Liver (tissue), 9 donors: ENCODE measurements around the gene PSMD12. TPM values are rescaled to one million over a fixed set of nuclear protein-coding genes. Genes with fewer than 3 reads are reported as not detected.
"Not testable (repeated sequence)": the region's sequence is repeated elsewhere in the genome, so short reads cannot be mapped to it uniquely, and the experiment has no call there.

Experiments
- DNase-seq: peaks from one replicate; pipeline ENCODE4 v3.0.0-alpha.2; 2017; ENCODE audit warnings: low spot score
- H3K27ac ChIP-seq, 2 donors: one replicate each; pipeline ENCODE4 v1.7.0; 2013; ENCODE audit warnings: inconsistent platforms in 2 of 2, low read length in 2 of 2, control low read depth in 1 of 2, low read depth in 1 of 2, mild to moderate bottlenecking in 1 of 2
- H3K27me3 ChIP-seq, 4 donors: one replicate each; pipeline versions ENCODE4 v1.6.1 to v1.7.0; 2013; ENCODE audit warnings: low read length in 3 of 4, inconsistent platforms in 1 of 4, mild to moderate bottlenecking in 1 of 4, moderate library complexity in 1 of 4; ENCODE audit not compliant: control insufficient read depth in 4 of 4, insufficient read depth in 4 of 4
- H3K36me3 ChIP-seq, 4 donors: one replicate each; pipeline versions ENCODE4 v1.6.1 to v1.7.0; 2013; ENCODE audit warnings: low read length in 3 of 4, mild to moderate bottlenecking in 3 of 4, low read depth in 1 of 4, moderate library complexity in 1 of 4; ENCODE audit not compliant: control insufficient read depth in 4 of 4, insufficient read depth in 3 of 4
- H3K4me1 ChIP-seq, 4 donors: one replicate each; pipeline versions ENCODE4 v1.6.1 to v1.7.0; 2013; ENCODE audit warnings: low read length in 3 of 4, mild to moderate bottlenecking in 3 of 4, moderate library complexity in 1 of 4; ENCODE audit not compliant: control insufficient read depth in 4 of 4, insufficient read depth in 4 of 4
- H3K4me3 ChIP-seq, 3 donors: one replicate each; pipeline versions ENCODE4 v1.6.1 to v1.7.0; 2013; ENCODE audit warnings: low read length in 3 of 3, control low read depth in 1 of 3, low read depth in 1 of 3, mild to moderate bottlenecking in 1 of 3
- H3K9ac ChIP-seq, 2 donors: one replicate each; pipeline ENCODE4 v1.7.0; 2013; ENCODE audit warnings: low read length in 2 of 2, mild to moderate bottlenecking in 2 of 2, moderate library complexity in 2 of 2, control low read depth in 1 of 2, low read depth in 1 of 2
- H3K9me3 ChIP-seq, 4 donors: one replicate each; pipeline versions ENCODE4 v1.6.1 to v1.7.0; 2013; ENCODE audit warnings: low read length in 3 of 4; ENCODE audit not compliant: control insufficient read depth in 4 of 4
- ATF3 ChIP-seq: IDR thresholded peaks from 2 replicates; pipeline ENCODE4 v1.6.1; 2016; ENCODE audit warnings: antibody characterized with exemption
- CTCF ChIP-seq: fragments of 150-350 bp; IDR thresholded peaks from 2 replicates; pipeline ENCODE4 v1.5.1; 2017; ENCODE audit warnings: improper control_type of control experiment, low read depth, low read length; ENCODE audit not compliant: missing input control
- EGR1 ChIP-seq, 2 donors: IDR thresholded peaks; 2 replicates each; pipeline ENCODE4 v1.6.1; 2016 to 2018; ENCODE audit warnings: antibody characterized with exemption in 2 of 2, low read depth in 2 of 2
- FOXA1 ChIP-seq: IDR thresholded peaks from 2 replicates; pipeline ENCODE4 v1.6.1; 2016; ENCODE audit warnings: antibody characterized with exemption
- FOXA2 ChIP-seq: IDR thresholded peaks from 2 replicates; pipeline ENCODE4 v1.6.1; 2016; ENCODE audit warnings: antibody characterized with exemption
- GABPA ChIP-seq, 2 donors: IDR thresholded peaks in 1 of 2; conservative IDR thresholded peaks in 1 of 2; 2 replicates each; pipeline ENCODE4 v1.6.1; 2016; ENCODE audit warnings: antibody characterized with exemption in 2 of 2, mild to moderate bottlenecking in 1 of 2, moderate library complexity in 1 of 2
- HNF4A ChIP-seq, 2 donors: conservative IDR thresholded peaks; 2 replicates each; pipeline ENCODE4 v1.6.1; 2016; ENCODE audit warnings: antibody characterized with exemption in 2 of 2, mild to moderate bottlenecking in 2 of 2
- HNF4G ChIP-seq: IDR thresholded peaks from 2 replicates; pipeline ENCODE4 v1.6.1; 2016; ENCODE audit warnings: antibody characterized with exemption
- JUND ChIP-seq, 2 donors: IDR thresholded peaks; 2 replicates each; pipeline ENCODE4 v1.6.1; 2016; ENCODE audit warnings: antibody characterized with exemption in 2 of 2
- MAX ChIP-seq: IDR thresholded peaks from 2 replicates; pipeline ENCODE4 v1.6.1; 2016; ENCODE audit warnings: antibody characterized with exemption
- NR2F2 ChIP-seq: IDR thresholded peaks from 2 replicates; pipeline ENCODE4 v1.6.1; 2016; ENCODE audit warnings: antibody characterized with exemption
- RAD21 ChIP-seq, 2 donors: IDR thresholded peaks; 2 replicates each; pipeline ENCODE4 v1.6.1; 2016; ENCODE audit warnings: antibody characterized with exemption in 2 of 2, mild to moderate bottlenecking in 2 of 2
- REST ChIP-seq: IDR thresholded peaks from 2 replicates; pipeline ENCODE4 v1.6.1; 2016; ENCODE audit warnings: antibody characterized with exemption, mild to moderate bottlenecking
- RXRA ChIP-seq, 2 donors: IDR thresholded peaks; 2 replicates each; pipeline ENCODE4 v1.6.1; 2017 to 2018; ENCODE audit warnings: antibody characterized with exemption in 2 of 2, mild to moderate bottlenecking in 1 of 2
- SP1 ChIP-seq: IDR thresholded peaks from 2 replicates; pipeline ENCODE4 v1.6.1; 2018; ENCODE audit warnings: antibody characterized with exemption, mild to moderate bottlenecking
- TAF1 ChIP-seq: conservative IDR thresholded peaks from 2 replicates; pipeline ENCODE4 v1.6.1; 2016; ENCODE audit warnings: antibody characterized with exemption, mild to moderate bottlenecking
- YY1 ChIP-seq: IDR thresholded peaks from 2 replicates; pipeline ENCODE4 v1.6.1; 2016; ENCODE audit warnings: antibody characterized with exemption, mild to moderate bottlenecking
- ZBTB33 ChIP-seq: IDR thresholded peaks from 2 replicates; pipeline ENCODE4 v1.6.1; 2016; ENCODE audit warnings: antibody characterized with exemption
- WGBS: extraction: QIAGEN DNeasy Blood & Tissue Kit; methylation state at CpG from one replicate; pipeline ENCODE4 v1.1.7; 2013; 5-methylcytosine and 5-hydroxymethylcytosine counted together
- polyA plus RNA-seq, 2 donors: library from polyadenylated mRNA; stranded (reverse) in 1 of 2; unstranded in 1 of 2; fragments of 200-250 nt in 1 of 2; fragments of >200 nt in 1 of 2; fragmentation: Nextera tagmentation in 1 of 2; extraction: Ambion mirVana in 1 of 2; gene quantifications; one replicate each; pipeline versions ENCODE4 v1.2.1 to v1.2.3, GENCODE V29; 2013 to 2015
- total RNA-seq, 2 donors: library from RNA; depleted of rRNA; stranded (reverse); fragments of >200 nt; gene quantifications; one replicate each; pipeline ENCODE4 v1.2.3, GENCODE V29; 2014
- donor health status: healthy.
- donor health status: healthy.
- donor health status: healthy.
- donor health status: healthy.
- donor health status: healthy.

Gene PSMD12
- total and polyA plus RNA-seq, 4 donors, result 17.3 to 34.0 (median 25.7) TPM

- TF ChIP-seq MAX (no peak), CTCF (no peak), FOXA2 (no peak), HNF4G (no peak), HNF4A (conservative IDR thresholded peaks at IDR 0.05) (no peak), YY1 (no peak), NR2F2 (no peak)
Measured at GRCh38 chr17:67310406-67310805, 56.0 kb downstream of the PSMD12 start (continued).

- H3K36me3 ChIP-seq, H3K27ac ChIP-seq, H3K4me1 ChIP-seq, H3K4me3 ChIP-seq, H3K9ac ChIP-seq, DNase-seq, H3K9me3 ChIP-seq, H3K27me3 ChIP-seq: not testable (repeated sequence)
- 83% methylated on average over 10 of the region's 10 CpGs for WGBS
Measured at GRCh38 chr17:67305446-67306235, 60.7 kb downstream of the PSMD12 start.

- Histone ChIP-seq H3K9ac (no peak overlapping the region), H3K27me3 (no peaks in the 10 kb centered on the region), H3K36me3 (no peaks in the 10 kb centered on the region), H3K9me3 (no peaks in the 10 kb centered on the region), H3K4me1 (peaks cover 0 to 4% (median 0%) of the 10 kb centered on the region in 4 donors), H3K4me3 (no peak overlapping the region), H3K27ac (no peak overlapping the region)
- 89% methylated on average over 10 of the region's 10 CpGs for WGBS
- TF ChIP-seq FOXA1, result no peak
- TF ChIP-seq MAX, result no peak
- no peak for TF ChIP-seq ZBTB33
- no peak for TF ChIP-seq EGR1 (IDR thresholded peaks at IDR 0.05; ENCODE audit: low read depth in 2 of 2)
- TF ChIP-seq CTCF, result no peak
- TF ChIP-seq ATF3, result no peak
- no peak for TF ChIP-seq HNF4G
- no peak for TF ChIP-seq RAD21 (IDR thresholded peaks at IDR 0.05)
- no peak for TF ChIP-seq JUND (IDR thresholded peaks at IDR 0.05)
- TF ChIP-seq REST, result no peak
- TF ChIP-seq RXRA (IDR thresholded peaks at IDR 0.05), result no peak
- no peak for TF ChIP-seq FOXA2
- TF ChIP-seq GABPA (IDR thresholded peaks at IDR 0.05 in 1 of 2, conservative IDR thresholded peaks at IDR 0.05 in 1 of 2), result no peak
- TF ChIP-seq YY1, result no peak
- no peak for TF ChIP-seq SP1
- TF ChIP-seq TAF1, result no peak
- no peak for DNase-seq
Measured at GRCh38 chr17:67297454-67297960, 68.9 kb downstream of the PSMD12 start.
